ENCODE results near the gene TIMM13. TPM values are rescaled to one million over a fixed set of nuclear protein-coding genes. Genes with fewer than 3 reads are reported as not detected.

Gene TIMM13
- total RNA-seq, 1 donor from 2014 or later: 61.0 TPM

- no peak for DNase-seq
- TF ChIP-seq CTCF (IDR thresholded peaks at IDR 0.05): no peak
- H3K4me1 ChIP-seq: peaks cover 21% of the 10 kb centered on the region
- H3K27ac ChIP-seq: peak overlapping the region; percentile 20
- ATAC-seq: no peak
- H3K9me3 ChIP-seq: no peaks in the 10 kb centered on the region
- H3K4me3 ChIP-seq: peak overlapping the region; percentile 30
- H3K27me3 ChIP-seq: no peaks in the 10 kb centered on the region
- intact Hi-C loops (cut with DNase I): no loop called here
- no peaks in the 10 kb centered on the region for H3K36me3 ChIP-seq
Observed at GRCh38 chr19:2457394-2458037, 30.1 kb upstream of the TIMM13 start.

- Histone ChIP-seq H3K4me1 (peaks cover 6% of the 10 kb centered on the region), H3K27ac (peak overlapping the region; percentile 58), H3K4me3 (peak overlapping the region; percentile 87), H3K9me3 (no peaks in the 10 kb centered on the region), H3K36me3 (no peaks in the 10 kb centered on the region), H3K27me3 (no peaks in the 10 kb centered on the region)
- TF ChIP-seq CTCF (IDR thresholded peaks at IDR 0.05): no peak
- ATAC-seq: peak; percentile 24
- peak; percentile 74 for DNase-seq
- intact Hi-C loops (cut with DNase I): no loop called here
Observed at GRCh38 chr19:2455851-2456570, 28.6 kb upstream of the TIMM13 start.

DNA sequence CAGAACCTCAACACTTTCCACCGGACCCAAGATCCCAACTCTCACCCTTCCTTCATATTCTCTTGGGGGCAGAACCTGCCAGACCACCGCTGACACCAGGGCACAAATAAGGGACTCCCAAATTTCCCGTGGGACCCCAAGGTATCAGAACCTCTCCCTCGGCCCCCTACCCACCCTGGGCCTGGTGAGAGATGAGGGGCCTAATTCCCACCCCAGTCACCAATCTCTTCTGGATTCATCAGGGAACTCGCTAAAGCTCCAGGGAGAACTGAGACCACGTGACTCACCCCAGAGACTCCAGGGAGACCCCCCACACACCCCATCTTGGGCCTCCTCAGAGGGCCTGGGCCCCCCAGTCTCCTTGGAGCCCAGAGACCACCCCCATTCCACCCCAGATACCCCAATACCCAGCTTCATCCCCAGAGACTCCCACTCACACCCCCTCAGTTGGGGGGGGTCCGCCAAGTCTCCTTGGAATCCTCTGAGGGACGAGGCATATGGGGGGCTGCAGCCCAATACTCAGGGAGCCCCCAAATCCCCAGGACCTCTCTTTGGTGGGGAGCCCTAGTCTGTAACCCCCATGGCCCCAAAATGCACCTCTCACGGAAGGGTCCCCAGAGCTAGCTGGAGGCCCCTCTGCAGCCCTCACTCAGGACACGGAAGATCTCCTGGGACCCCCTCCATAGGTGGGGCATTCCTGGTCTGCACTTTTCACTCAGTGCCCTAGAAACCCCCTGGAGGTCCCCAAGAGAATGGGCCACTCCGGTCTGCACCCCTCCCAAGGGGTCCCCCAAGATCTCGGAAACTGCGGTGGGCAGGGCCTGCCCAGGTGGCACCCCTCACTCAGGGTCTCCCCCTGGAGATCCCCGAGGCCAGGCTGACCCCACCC is 27.8 kb upstream of the TIMM13 start:
- peaks cover 6% of the 10 kb centered on the region for H3K4me1 ChIP-seq
- H3K36me3 ChIP-seq: no peaks in the 10 kb centered on the region
- ATAC-seq: no peak
- intact Hi-C loops (cut with DNase I): no loop called here
- TF ChIP-seq CTCF (IDR thresholded peaks at IDR 0.05): no peak
- no peaks in the 10 kb centered on the region for H3K9me3 ChIP-seq
- H3K27me3 ChIP-seq: no peaks in the 10 kb centered on the region
- no peak overlapping the region for H3K27ac ChIP-seq
- peak overlapping the region; percentile 87 for H3K4me3 ChIP-seq
- no peak for DNase-seq

GRCh38 chr19:2454199-2454961 is 27.0 kb upstream of the TIMM13 start:
- TF ChIP-seq CTCF (IDR thresholded peaks at IDR 0.05): no peak
- DNase-seq (no peak), ATAC-seq (no peak)
- no peak overlapping the region for H3K4me3 ChIP-seq
- intact Hi-C loops (cut with DNase I): no loop called here
- peaks cover 6% of the 10 kb centered on the region for H3K4me1 ChIP-seq
- H3K9me3 ChIP-seq: no peaks in the 10 kb centered on the region
- H3K36me3 ChIP-seq: no peaks in the 10 kb centered on the region
- no peak overlapping the region for H3K27ac ChIP-seq
- no peaks in the 10 kb centered on the region for H3K27me3 ChIP-seq

GRCh38 chr19:2453431-2454025 is 26.1 kb upstream of the TIMM13 start:
- no peak for DNase-seq
- ATAC-seq: no peak
- Histone ChIP-seq H3K27ac (no peak overlapping the region), H3K4me3 (no peak overlapping the region), H3K4me1 (peaks cover 6% of the 10 kb centered on the region), H3K27me3 (no peaks in the 10 kb centered on the region), H3K36me3 (no peaks in the 10 kb centered on the region), H3K9me3 (no peaks in the 10 kb centered on the region)
- intact Hi-C loops (cut with DNase I): no loop called here
- no peak for TF ChIP-seq CTCF (IDR thresholded peaks at IDR 0.05)

Measured in upper lobe of right lung (tissue), 1 donor.